CD4-positive, alpha-beta T cell treated with Interleukin-4 for 4 hours (primary cell): ENCODE results near the gene MSL3B.

Experiments used
- DNase-seq: peaks from one replicate; pipeline ENCODE4 v3.0.0-alpha.2; 2020

MSL3B gene

GRCh38 chr2:233852056-233852455 is 16.1 kb downstream of the MSL3B start:
- DNase-seq = no peak

GRCh38 chr2:233851169-233851568 is 17.0 kb downstream of the MSL3B start:
- DNase-seq = no peak

GRCh38 chr2:233850745-233851144 is 17.4 kb downstream of the MSL3B start:
- no peak for DNase-seq

GRCh38 chr2:233849607-233850271 is 18.4 kb downstream of the MSL3B start:
- no peak for DNase-seq

- DNase-seq = no peak
Observed at GRCh38 chr2:233848276-233848675, 19.9 kb downstream of the MSL3B start.

GRCh38 chr2:233847248-233847898 is 20.8 kb downstream of the MSL3B start:
- DNase-seq = no peak

GRCh38 chr2:233846387-233847247 is 21.6 kb downstream of the MSL3B start:
- DNase-seq = no peak

- DNase-seq = no peak
Observed at GRCh38 chr2:233845301-233846060, 22.7 kb downstream of the MSL3B start.

GRCh38 chr2:233844836-233845235 is 23.4 kb downstream of the MSL3B start:
- DNase-seq = no peak

- DNase-seq = no peak
Observed at GRCh38 chr2:233844064-233844807, 23.9 kb downstream of the MSL3B start.

- no peak for DNase-seq
Observed at GRCh38 chr2:233841183-233841582, 27.0 kb downstream of the MSL3B start.

- no peak for DNase-seq
Observed at GRCh38 chr2:233840520-233840919, 27.7 kb downstream of the MSL3B start.

- no peak for DNase-seq
Observed at GRCh38 chr2:233839447-233839820, 28.8 kb downstream of the MSL3B start.

GRCh38 chr2:233838726-233839446 is 29.3 kb downstream of the MSL3B start:
- no peak for DNase-seq

- DNase-seq = no peak
Observed at GRCh38 chr2:233838251-233838650, 29.9 kb downstream of the MSL3B start.

- DNase-seq = no peak
Observed at GRCh38 chr2:233837694-233838229, 30.4 kb downstream of the MSL3B start.

GRCh38 chr2:233836359-233836758 is 31.8 kb downstream of the MSL3B start:
- DNase-seq = no peak

GRCh38 chr2:233835230-233836186 is 32.7 kb downstream of the MSL3B start:
- no peak for DNase-seq

GRCh38 chr2:233833345-233833744 is 34.8 kb downstream of the MSL3B start:
- DNase-seq = no peak

- no peak for DNase-seq
Observed at GRCh38 chr2:233832869-233833311, 35.3 kb downstream of the MSL3B start.
